Measurements from ENCODE around the gene MARCKS. TPM values are rescaled to one million over a fixed set of nuclear protein-coding genes. Genes with fewer than 3 reads are reported as not detected.

MARCKS gene
- total and polyA plus RNA-seq, 12 donors: 6.7 to 65.2 (median 15.6) TPM

DNA sequence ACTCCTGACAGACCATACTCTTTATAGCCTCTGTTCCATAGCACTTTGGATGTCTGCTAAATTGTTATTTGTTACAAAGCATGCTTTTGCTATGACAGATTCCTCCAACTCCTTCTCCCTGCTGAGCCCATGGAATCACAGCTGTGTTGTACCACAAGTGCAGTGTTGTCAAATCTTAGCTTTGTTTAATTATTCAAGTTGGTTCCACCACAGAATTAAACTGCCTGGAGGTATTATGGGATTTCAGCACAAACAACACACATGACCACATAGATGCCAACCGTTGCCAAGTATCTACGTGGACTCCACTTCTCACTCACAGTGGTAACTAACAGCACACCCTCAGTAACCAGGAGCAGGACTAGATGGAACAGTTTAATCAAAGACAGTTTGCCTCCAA, 32.7 kb upstream of the MARCKS start:
- ATAC-seq: peak in 1 of 8 donors; percentile 26

DNA sequence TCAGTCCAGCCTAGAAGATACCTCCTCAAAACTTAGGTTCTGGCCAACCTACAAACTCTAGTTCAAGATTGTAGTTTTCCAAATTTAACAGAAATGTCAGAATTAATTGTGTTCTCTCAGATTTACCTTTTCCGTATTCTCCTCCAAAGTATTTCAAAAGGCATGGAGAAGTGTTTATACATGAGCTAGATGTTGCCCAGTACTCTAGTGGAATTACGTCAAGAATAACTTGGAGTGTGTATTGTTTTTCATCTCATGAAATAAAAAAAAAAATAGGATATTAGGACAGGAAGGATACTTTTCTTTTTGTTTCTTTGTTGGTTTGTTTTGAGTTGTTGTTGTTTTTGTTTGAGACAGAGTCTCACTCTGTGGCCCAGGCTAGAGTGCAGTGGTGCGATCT, 32.3 kb upstream of the MARCKS start:
- no peak overlapping the region for H3K4me3 ChIP-seq
- peaks cover 0 to 24% (median 12%) of the 10 kb centered on the region in 9 donors for H3K4me1 ChIP-seq
- no peaks in the 10 kb centered on the region for H3K27me3 ChIP-seq
- TF ChIP-seq, protein P1, sequence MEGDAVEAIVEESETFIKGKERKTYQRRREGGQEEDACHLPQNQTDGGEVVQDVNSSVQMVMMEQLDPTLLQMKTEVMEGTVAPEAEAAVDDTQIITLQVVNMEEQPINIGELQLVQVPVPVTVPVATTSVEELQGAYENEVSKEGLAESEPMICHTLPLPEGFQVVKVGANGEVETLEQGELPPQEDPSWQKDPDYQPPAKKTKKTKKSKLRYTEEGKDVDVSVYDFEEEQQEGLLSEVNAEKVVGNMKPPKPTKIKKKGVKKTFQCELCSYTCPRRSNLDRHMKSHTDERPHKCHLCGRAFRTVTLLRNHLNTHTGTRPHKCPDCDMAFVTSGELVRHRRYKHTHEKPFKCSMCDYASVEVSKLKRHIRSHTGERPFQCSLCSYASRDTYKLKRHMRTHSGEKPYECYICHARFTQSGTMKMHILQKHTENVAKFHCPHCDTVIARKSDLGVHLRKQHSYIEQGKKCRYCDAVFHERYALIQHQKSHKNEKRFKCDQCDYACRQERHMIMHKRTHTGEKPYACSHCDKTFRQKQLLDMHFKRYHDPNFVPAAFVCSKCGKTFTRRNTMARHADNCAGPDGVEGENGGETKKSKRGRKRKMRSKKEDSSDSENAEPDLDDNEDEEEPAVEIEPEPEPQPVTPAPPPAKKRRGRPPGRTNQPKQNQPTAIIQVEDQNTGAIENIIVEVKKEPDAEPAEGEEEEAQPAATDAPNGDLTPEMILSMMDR (IDR thresholded peaks at IDR 0.05): no peak
- intact Hi-C loops (cut with DNase I): no loop called here
- no peaks in the 10 kb centered on the region for H3K36me3 ChIP-seq
- H3K9me3 ChIP-seq: no peaks in the 10 kb centered on the region
- ATAC-seq (no peak), DNase-seq (no peak)
- peak overlapping the region in 3 of 10 donors; percentile 15 to 66 (median 47) for H3K27ac ChIP-seq
- 76 to 79% methylated on average over 3 of the region's 3 CpGs for WGBS, 2 donors

More for the DNA sequence above, 32.7 kb upstream of the MARCKS start:
- H3K27me3 ChIP-seq: no peaks in the 10 kb centered on the region
- no peaks in the 10 kb centered on the region for H3K9me3 ChIP-seq
- intact Hi-C loops (cut with DNase I): no loop called here
- peak overlapping the region in 3 of 10 donors; percentile 1 to 66 (median 15) for H3K27ac ChIP-seq
- TF ChIP-seq, protein P1 (IDR thresholded peaks at IDR 0.05): no peak
- H3K36me3 ChIP-seq: no peaks in the 10 kb centered on the region
- no peak for DNase-seq
- peaks cover 0 to 24% (median 12%) of the 10 kb centered on the region in 9 donors for H3K4me1 ChIP-seq
- H3K4me3 ChIP-seq: no peak overlapping the region
- WGBS, 2 donors: 85 to 88% methylated on average over 2 of the region's 2 CpGs

DNA sequence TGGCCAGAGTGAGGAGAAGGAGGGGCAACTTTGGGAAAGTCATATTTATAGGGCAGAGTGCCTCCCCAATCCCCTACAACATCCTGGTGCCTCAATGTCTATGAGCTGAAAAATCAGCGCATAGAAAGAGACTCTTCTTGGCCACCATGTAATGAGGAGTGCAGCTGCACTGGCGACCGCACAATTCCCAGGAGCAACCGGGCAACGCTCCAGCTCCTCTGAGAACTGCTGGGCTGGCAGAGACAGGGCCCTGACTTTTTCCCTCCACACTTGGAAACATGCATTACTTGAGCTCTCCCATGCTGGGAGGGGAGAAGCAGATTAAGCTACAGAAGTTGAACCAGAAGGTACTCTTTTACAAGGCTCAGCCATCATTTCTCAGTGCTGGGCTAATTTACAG, 31.4 kb upstream of the MARCKS start:
- H3K9me3 ChIP-seq: no peaks in the 10 kb centered on the region
- H3K4me1 ChIP-seq: peaks cover 0 to 24% (median 12%) of the 10 kb centered on the region in 9 donors
- H3K27ac ChIP-seq: peak overlapping the region in 4 of 10 donors; percentile 13 to 66 (median 52)
- H3K36me3 ChIP-seq: no peaks in the 10 kb centered on the region
- intact Hi-C loops (cut with DNase I): no loop called here
- DNase-seq (peak; percentile 85 to 88), ATAC-seq (peak; percentile 85 to 95 (median 95))
- no peak overlapping the region for H3K4me3 ChIP-seq
- H3K27me3 ChIP-seq: no peaks in the 10 kb centered on the region
- 6 to 16% methylated on average over 5 of the region's 5 CpGs for WGBS, 2 donors
- TF ChIP-seq, protein P1 (IDR thresholded peaks at IDR 0.05): no peak

DNA sequence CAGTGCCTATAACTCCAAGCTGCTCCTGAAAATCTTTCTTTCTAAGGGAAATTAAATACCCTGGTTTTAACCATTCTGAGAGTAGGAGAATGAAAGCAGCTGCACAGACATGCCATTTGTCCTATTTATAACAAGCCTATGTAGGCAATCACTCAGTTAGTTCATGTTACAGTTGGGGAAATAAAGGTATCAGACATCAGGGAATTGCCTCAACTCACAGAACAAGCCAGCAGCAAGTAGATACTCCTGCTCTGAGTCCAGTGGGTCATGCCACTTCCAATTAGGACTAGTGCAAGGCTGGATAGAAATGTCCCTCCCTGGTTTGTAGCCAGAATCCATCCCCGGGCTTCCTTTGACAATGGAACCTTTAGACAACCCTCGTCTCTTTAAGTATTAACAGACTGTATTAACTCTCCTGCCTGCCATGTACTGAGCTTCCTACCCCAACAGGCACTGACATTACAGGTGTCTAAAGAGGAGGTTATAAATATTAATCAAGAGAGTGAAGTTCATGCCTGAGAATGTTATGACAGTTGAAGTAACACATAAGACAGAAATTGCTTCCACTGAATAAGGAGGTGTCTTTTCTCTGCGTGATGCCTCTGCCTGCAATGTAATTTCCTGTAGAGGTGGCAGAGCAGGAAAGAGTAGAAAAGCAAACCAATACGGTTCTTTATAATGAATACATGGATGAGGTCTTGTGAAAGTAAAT, 28.0 kb upstream of the MARCKS start:
- Histone ChIP-seq H3K9me3 (no peaks in the 10 kb centered on the region), H3K4me1 (peaks cover 0 to 22% (median 15%) of the 10 kb centered on the region in 9 donors), H3K27ac (no peak overlapping the region), H3K36me3 (no peaks in the 10 kb centered on the region), H3K27me3 (peaks cover 0 to 2% (median 0%) of the 10 kb centered on the region in 7 donors), H3K4me3 (no peak overlapping the region)
- 72 to 73% methylated on average over 4 of the region's 4 CpGs for WGBS, 2 donors
- TF ChIP-seq, protein P1 (IDR thresholded peaks at IDR 0.05): no peak
- ATAC-seq (no peak), DNase-seq (no peak)
- intact Hi-C loops (cut with DNase I): no loop called here

Measured in heart right ventricle (tissue), 16 donors.